ENCODE results near the gene ERC1. TPM values are rescaled to one million over a fixed set of nuclear protein-coding genes. Genes with fewer than 3 reads are reported as not detected.
A peak's percentile ranks its signal among the peaks of the same experiment; 100 is the strongest.

Gene ERC1
- total RNA-seq, 2 donors from 2014 or later = 18.9 to 72.9 TPM

- H3K27ac ChIP-seq = no peak overlapping the region
- H3K27me3 ChIP-seq (replicated peaks; ENCODE audit: insufficient read depth) = no peaks in the 10 kb centered on the region
- intact Hi-C loops (cut with DNase I) = no loop called here
- TF ChIP-seq POLR2A (IDR thresholded peaks at IDR 0.05) (no peak), POLR2AphosphoS5 (IDR thresholded peaks at IDR 0.05) (no peak)
- TF ChIP-seq, protein P1, sequence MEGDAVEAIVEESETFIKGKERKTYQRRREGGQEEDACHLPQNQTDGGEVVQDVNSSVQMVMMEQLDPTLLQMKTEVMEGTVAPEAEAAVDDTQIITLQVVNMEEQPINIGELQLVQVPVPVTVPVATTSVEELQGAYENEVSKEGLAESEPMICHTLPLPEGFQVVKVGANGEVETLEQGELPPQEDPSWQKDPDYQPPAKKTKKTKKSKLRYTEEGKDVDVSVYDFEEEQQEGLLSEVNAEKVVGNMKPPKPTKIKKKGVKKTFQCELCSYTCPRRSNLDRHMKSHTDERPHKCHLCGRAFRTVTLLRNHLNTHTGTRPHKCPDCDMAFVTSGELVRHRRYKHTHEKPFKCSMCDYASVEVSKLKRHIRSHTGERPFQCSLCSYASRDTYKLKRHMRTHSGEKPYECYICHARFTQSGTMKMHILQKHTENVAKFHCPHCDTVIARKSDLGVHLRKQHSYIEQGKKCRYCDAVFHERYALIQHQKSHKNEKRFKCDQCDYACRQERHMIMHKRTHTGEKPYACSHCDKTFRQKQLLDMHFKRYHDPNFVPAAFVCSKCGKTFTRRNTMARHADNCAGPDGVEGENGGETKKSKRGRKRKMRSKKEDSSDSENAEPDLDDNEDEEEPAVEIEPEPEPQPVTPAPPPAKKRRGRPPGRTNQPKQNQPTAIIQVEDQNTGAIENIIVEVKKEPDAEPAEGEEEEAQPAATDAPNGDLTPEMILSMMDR (IDR thresholded peaks at IDR 0.05) = no peak
- no peaks in the 10 kb centered on the region for H3K4me1 ChIP-seq (replicated peaks)
- DNase-seq (ENCODE audit: low spot score) = no peak
- no peak overlapping the region for H3K4me3 ChIP-seq
- 69% methylated on average over 4 of the region's 4 CpGs for WGBS
- H3K36me3 ChIP-seq = no peaks in the 10 kb centered on the region
- no peaks in the 10 kb centered on the region for H3K9me3 ChIP-seq
Observed at GRCh38 chr12:1424674-1425395, 433.8 kb downstream of the ERC1 start.

- H3K27ac ChIP-seq = no peak overlapping the region
- intact Hi-C loops (cut with DNase I) = no loop called here
- H3K4me3 ChIP-seq = no peak overlapping the region
- TF ChIP-seq POLR2A (IDR thresholded peaks at IDR 0.05) (no peak), POLR2AphosphoS5 (IDR thresholded peaks at IDR 0.05) (no peak)
- no peaks in the 10 kb centered on the region for H3K27me3 ChIP-seq (replicated peaks; ENCODE audit: insufficient read depth)
- 94% methylated on average over 3 of the region's 3 CpGs for WGBS
- DNase-seq (ENCODE audit: low spot score) = no peak
- no peaks in the 10 kb centered on the region for H3K36me3 ChIP-seq
- H3K4me1 ChIP-seq (replicated peaks) = no peaks in the 10 kb centered on the region
- no peaks in the 10 kb centered on the region for H3K9me3 ChIP-seq
Observed at GRCh38 chr12:1425396-1425729, 434.3 kb downstream of the ERC1 start.

- no peaks in the 10 kb centered on the region for H3K36me3 ChIP-seq
- intact Hi-C loops (cut with DNase I) = no loop called here
- 93% methylated on average over 5 of the region's 5 CpGs for WGBS
Observed at GRCh38 chr12:1428671-1429070, 437.6 kb downstream of the ERC1 start.

DNA sequence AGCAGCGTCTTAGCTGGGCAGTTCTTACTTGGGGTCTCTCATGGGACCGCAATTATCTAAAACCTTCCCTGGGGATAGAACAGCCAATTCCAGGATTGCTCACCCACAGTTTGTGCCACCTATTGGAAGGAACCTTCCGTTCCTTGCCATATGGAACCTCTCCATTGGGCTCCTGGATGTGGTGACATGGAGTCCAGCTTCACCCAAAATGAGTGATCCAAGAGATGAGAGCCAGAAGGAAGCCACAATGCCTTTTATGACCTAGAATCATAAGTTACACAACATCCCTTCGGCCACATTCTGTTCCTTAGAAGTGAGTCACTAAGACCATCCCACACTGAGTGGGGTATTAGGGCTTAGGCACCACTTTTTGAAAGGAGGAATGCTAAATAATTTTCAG, 439.0 kb downstream of the ERC1 start:
- Histone ChIP-seq H3K4me1 (replicated peaks) (no peaks in the 10 kb centered on the region), H3K27ac (no peak overlapping the region), H3K36me3 (no peaks in the 10 kb centered on the region), H3K27me3 (replicated peaks; ENCODE audit: insufficient read depth) (no peaks in the 10 kb centered on the region), H3K9me3 (no peaks in the 10 kb centered on the region), H3K4me3 (no peak overlapping the region)
- TF ChIP-seq POLR2AphosphoS5 (IDR thresholded peaks at IDR 0.05) (peak; percentile 52), POLR2A (IDR thresholded peaks at IDR 0.05) (no peak)
- DNase-seq (ENCODE audit: low spot score) = no peak
- intact Hi-C loops (cut with DNase I) = no loop called here
- WGBS = 67% methylated on average over 4 of the region's 4 CpGs

More at GRCh38 chr12:1428671-1429070, 437.6 kb downstream of the ERC1 start:
- H3K4me3 ChIP-seq = no peak overlapping the region
- no peaks in the 10 kb centered on the region for H3K4me1 ChIP-seq (replicated peaks)
- TF ChIP-seq, protein P1 (IDR thresholded peaks at IDR 0.05) = no peak
- TF ChIP-seq POLR2A (IDR thresholded peaks at IDR 0.05) = no peak
- no peak for TF ChIP-seq POLR2AphosphoS5 (IDR thresholded peaks at IDR 0.05)
- no peak overlapping the region for H3K27ac ChIP-seq
- no peak for DNase-seq (ENCODE audit: low spot score)
- H3K27me3 ChIP-seq (replicated peaks; ENCODE audit: insufficient read depth) = no peaks in the 10 kb centered on the region
- no peaks in the 10 kb centered on the region for H3K9me3 ChIP-seq

DNA sequence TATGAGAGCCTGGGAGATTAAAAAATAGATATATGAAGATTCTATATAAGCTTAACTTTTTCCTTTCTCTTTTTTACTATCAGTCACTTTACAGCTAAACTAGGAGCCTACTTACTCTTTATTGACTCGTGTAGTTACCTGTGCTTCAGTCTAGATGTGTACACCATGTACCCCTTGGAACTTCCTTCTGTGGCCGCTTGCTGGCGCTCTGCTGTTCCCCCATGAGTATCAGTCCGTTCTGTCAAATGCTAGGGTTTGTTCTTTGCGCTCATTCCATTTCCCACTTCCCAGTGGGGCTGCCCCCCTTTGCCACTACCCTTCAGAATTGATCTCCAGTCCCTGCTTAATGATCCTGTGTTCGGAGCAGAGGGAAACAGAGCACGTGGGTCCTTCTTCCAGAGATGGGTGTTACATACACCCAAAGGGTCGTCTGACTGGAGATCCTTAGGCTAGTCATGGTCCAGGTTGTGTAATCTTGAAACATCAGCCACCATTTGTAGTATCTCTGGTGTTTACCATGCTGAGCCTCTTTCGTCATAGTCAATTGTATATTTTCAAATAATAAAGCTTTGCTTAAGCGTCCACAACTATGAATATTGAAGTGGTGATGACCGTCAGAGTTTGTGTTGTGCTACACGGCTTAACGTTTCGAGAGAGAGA, 443.4 kb downstream of the ERC1 start:
- Histone ChIP-seq H3K4me1 (replicated peaks) (peaks cover 7% of the 10 kb centered on the region), H3K27me3 (replicated peaks; ENCODE audit: insufficient read depth) (no peaks in the 10 kb centered on the region), H3K4me3 (no peak overlapping the region), H3K9me3 (no peaks in the 10 kb centered on the region), H3K27ac (no peak overlapping the region), H3K36me3 (no peaks in the 10 kb centered on the region)
- intact Hi-C loops (cut with DNase I) = no loop called here
- TF ChIP-seq POLR2A (IDR thresholded peaks at IDR 0.05) (no peak), POLR2AphosphoS5 (IDR thresholded peaks at IDR 0.05) (no peak)
- TF ChIP-seq, protein P1 (IDR thresholded peaks at IDR 0.05) = no peak
- WGBS = 87% methylated on average over 14 of the region's 14 CpGs
- no peak for DNase-seq (ENCODE audit: low spot score)
